GM23338 (cell line): Measurements from ENCODE around the gene SELE. TPM values are rescaled to one million over a fixed set of nuclear protein-coding genes. Genes with fewer than 3 reads are reported as not detected.

Source experiments
- ATAC-seq: fragments of 200-7000 bp; cut with Tn5 transposase; 3 replicates; pipeline ENCODE4 v1.9.1; 2020
- DNase-seq: peaks from one replicate; pipeline ENCODE4 v3.0.0-alpha.2; 2015; ENCODE audit warnings: low spot score
- H2AFZ ChIP-seq: fragments of 200-600 bp; sonication (generic); 2 replicates; pipeline ENCODE4 v1.8.0; 2016; ENCODE audit warnings: antibody characterized with exemption, mild to moderate bottlenecking, moderate library complexity
- H3F3A ChIP-seq: fragments of 200-600 bp; sonication (generic); replicated peaks from 2 replicates; pipeline ENCODE4 v1.8.0; 2017; ENCODE audit warnings: antibody characterized with exemption, mixed run types, low read depth
- H3K27ac ChIP-seq: fragments of 200-600 bp; sonication (generic); 2 replicates; pipeline ENCODE4 v1.6.1; 2016; ENCODE audit warnings: low read depth
- H3K27me3 ChIP-seq: fragments of 200-600 bp; sonication (generic); 2 replicates; pipeline ENCODE4 v1.8.0; 2016; ENCODE audit warnings: mild to moderate bottlenecking, mixed run types, moderate library complexity; ENCODE audit not compliant: insufficient read depth
- H3K36me3 ChIP-seq: fragments of 200-600 bp; sonication (generic); 2 replicates; pipeline ENCODE4 v1.8.0; 2016; ENCODE audit warnings: mild to moderate bottlenecking; ENCODE audit not compliant: insufficient read depth
- H3K4me1 ChIP-seq: fragments of 200-600 bp; sonication (generic); 2 replicates; pipeline ENCODE4 v1.8.0; 2016; ENCODE audit warnings: mild to moderate bottlenecking, moderate library complexity; ENCODE audit not compliant: insufficient read depth
- H3K4me2 ChIP-seq: fragments of 200-600 bp; sonication (generic); 2 replicates; pipeline ENCODE4 v1.7.1; 2017; ENCODE audit warnings: mixed run types
- H3K4me3 ChIP-seq: fragments of 200-600 bp; sonication (generic); 2 replicates; pipeline ENCODE4 v1.6.1; 2016; ENCODE audit warnings: mixed run types
- H3K79me2 ChIP-seq: fragments of 200-600 bp; sonication (generic); replicated peaks from 2 replicates; pipeline ENCODE4 v1.8.0; 2017; ENCODE audit warnings: mild to moderate bottlenecking; ENCODE audit not compliant: insufficient read depth
- H3K9me2 ChIP-seq: fragments of 200-600 bp; sonication (generic); 2 replicates; pipeline ENCODE4 v1.8.0; 2017; ENCODE audit not compliant: insufficient read depth
- H4K20me1 ChIP-seq: fragments of 200-600 bp; sonication (generic); replicated peaks from 2 replicates; pipeline ENCODE4 v1.8.0; 2017; ENCODE audit warnings: mild to moderate bottlenecking; ENCODE audit not compliant: insufficient read depth
- H3K27ac Mint-ChIP-seq: 2 replicates; pipeline ENCODE4 v1.8.0; 2020; ENCODE audit warnings: inconsistent platforms, mild to moderate bottlenecking, moderate library complexity, mixed read lengths
- H3K27me3 Mint-ChIP-seq: 3 replicates; pipeline ENCODE4 v1.8.0; 2022; ENCODE audit warnings: low read depth, mild to moderate bottlenecking, moderate library complexity, mixed read lengths, inconsistent platforms; ENCODE audit not compliant: insufficient read depth, poor library complexity
- H3K36me3 Mint-ChIP-seq: 3 replicates; pipeline ENCODE4 v1.8.0; 2021; ENCODE audit warnings: low read depth, mild to moderate bottlenecking, inconsistent platforms, moderate library complexity, mixed read lengths
- H3K4me1 Mint-ChIP-seq: 3 replicates; pipeline ENCODE4 v1.8.0; 2020; ENCODE audit warnings: mild to moderate bottlenecking, inconsistent platforms, mixed read lengths
- H3K4me3 Mint-ChIP-seq: 3 replicates; pipeline ENCODE4 v1.8.0; 2021; ENCODE audit warnings: moderate library complexity, mild to moderate bottlenecking, inconsistent platforms, mixed read lengths
- H3K9me3 Mint-ChIP-seq: 3 replicates; pipeline ENCODE4 v1.8.0; 2020; ENCODE audit warnings: moderate library complexity, mild to moderate bottlenecking, inconsistent platforms, mixed read lengths
- REST ChIP-seq: IDR thresholded peaks from one replicate; pipeline ENCODE4 v1.6.1; 2018; ENCODE audit warnings: antibody characterized with exemption; ENCODE audit not compliant: unreplicated experiment
- ZNF331 ChIP-seq: fragments of 250-450 bp; sonication (Bioruptor Pico); IDR thresholded peaks from 2 replicates; pipeline ENCODE4 v1.5.0; 2020; ENCODE audit warnings: low read depth, mild to moderate bottlenecking, moderate library complexity
- ZNF462 ChIP-seq: fragments of 250-450 bp; sonication (Bioruptor Pico); IDR thresholded peaks from 2 replicates; pipeline ENCODE4 v1.5.0; 2020; ENCODE audit warnings: mild to moderate bottlenecking, moderate library complexity
- polyA plus RNA-seq: library from polyadenylated mRNA; unstranded; fragments of >200 nt; fragmentation: Nextera tagmentation; extraction: Ambion mirVana; gene quantifications from 2 replicates; pipeline ENCODE4 v1.2.1, GENCODE V29; 2016
- total RNA-seq: library from RNA; depleted of rRNA; stranded (reverse); fragments of >200 nt; shearing (Covaris generic); gene quantifications from 2 replicates; pipeline ENCODE4 v1.2.3, GENCODE V29; 2014

SELE gene
- total and polyA plus RNA-seq, 2 experiments from 2014 or later = not detected

GRCh38 chr1:169727307-169727706, 6.6 kb downstream of the SELE start (continued):
- no peak for TF ChIP-seq ZNF462
- no peak for TF ChIP-seq REST
- TF ChIP-seq ZNF331 (CRISPR knock-in tag) = no peak

- no peak overlapping the region for H2AFZ ChIP-seq
- H3K36me3 Mint-ChIP-seq = no peaks in the 10 kb centered on the region
- H3K27ac Mint-ChIP-seq = no peak overlapping the region
- H3K27ac ChIP-seq = no peak overlapping the region
- H3K4me1 ChIP-seq = no peaks in the 10 kb centered on the region
- TF ChIP-seq ZNF462 = no peak
- no peak for DNase-seq
- no peak overlapping the region for H3K4me3 Mint-ChIP-seq
- no peaks in the 10 kb centered on the region for H3K4me1 Mint-ChIP-seq
- ATAC-seq = no peak
- H3K27me3 ChIP-seq = no peaks in the 10 kb centered on the region
- H4K20me1 ChIP-seq = no peaks in the 10 kb centered on the region
- H3K27me3 Mint-ChIP-seq = no peaks in the 10 kb centered on the region
- no peaks in the 10 kb centered on the region for H3K79me2 ChIP-seq
- no peak overlapping the region for H3K4me3 ChIP-seq
- no peak overlapping the region for H3K4me2 ChIP-seq
- peaks cover 5% of the 10 kb centered on the region; the same call in 1 of the 2 replicates for H3K9me2 ChIP-seq
- H3F3A ChIP-seq = no peaks in the 10 kb centered on the region
- H3K9me3 Mint-ChIP-seq = no peaks in the 10 kb centered on the region
- no peaks in the 10 kb centered on the region for H3K36me3 ChIP-seq
Measured at GRCh38 chr1:169726851-169727250, 7.0 kb downstream of the SELE start.
